Stimulated activated naive CD4-positive, alpha-beta T cell (primary cell): ENCODE results near the gene ARNT2.

ENCODE experiments used
- DNase-seq, 6 experiments: peaks; one replicate each; lab custom pipeline; 2025; lab: John Stamatoyannopoulos, UW

The ARNT2 gene

GRCh38 chr15:80517290-80517689 lies 113.1 kb downstream of the ARNT2 start:
- DNase-seq: no peak

DNA sequence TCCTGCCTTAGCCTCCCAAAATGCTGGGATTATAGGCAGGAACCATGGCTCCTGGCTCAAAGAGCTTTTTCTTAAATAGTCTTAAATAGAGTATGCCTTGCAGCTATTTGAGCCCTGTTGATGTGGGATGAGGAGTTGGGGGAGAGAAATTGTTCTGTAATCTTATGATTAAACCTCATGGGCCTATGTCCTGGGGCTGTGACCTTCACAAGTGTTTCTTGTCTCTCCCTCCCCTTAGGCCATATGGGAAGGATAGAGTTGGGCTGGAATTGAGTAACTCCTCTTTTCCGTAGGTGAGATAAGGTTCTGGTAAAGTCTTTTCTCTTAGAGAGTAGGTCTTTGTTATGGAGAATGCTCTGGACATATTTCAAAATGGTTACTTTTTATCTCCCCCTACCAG lies 114.3 kb downstream of the ARNT2 start:
- DNase-seq: no peak

DNA sequence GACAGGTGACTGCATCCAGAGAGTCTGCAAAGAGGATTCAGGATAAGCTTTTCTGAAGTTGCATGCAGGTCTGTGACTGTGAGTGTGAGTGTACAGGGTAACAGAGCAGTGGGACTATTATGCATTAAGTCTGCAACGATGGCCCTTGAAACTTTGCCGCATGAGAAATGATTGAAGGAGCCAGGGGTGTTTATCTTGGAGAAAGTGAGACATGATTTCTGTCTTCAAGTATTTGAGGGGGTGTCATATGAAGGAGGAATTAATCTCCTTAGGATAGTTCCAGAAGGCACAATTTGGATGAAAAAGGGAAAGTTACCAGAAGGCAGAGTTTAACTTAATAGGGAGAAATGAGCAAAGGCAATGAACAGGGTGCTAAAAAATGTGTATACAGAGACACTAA lies 119.6 kb downstream of the ARNT2 start:
- DNase-seq: no peak

GRCh38 chr15:80525853-80526252 lies 121.7 kb downstream of the ARNT2 start:
- DNase-seq: no peak

GRCh38 chr15:80526556-80527340 lies 122.6 kb downstream of the ARNT2 start:
- no peak for DNase-seq

- DNase-seq: no peak
These were observed 123.2 kb downstream of the ARNT2 start for GRCh38 chr15:80527406-80527805.

DNA sequence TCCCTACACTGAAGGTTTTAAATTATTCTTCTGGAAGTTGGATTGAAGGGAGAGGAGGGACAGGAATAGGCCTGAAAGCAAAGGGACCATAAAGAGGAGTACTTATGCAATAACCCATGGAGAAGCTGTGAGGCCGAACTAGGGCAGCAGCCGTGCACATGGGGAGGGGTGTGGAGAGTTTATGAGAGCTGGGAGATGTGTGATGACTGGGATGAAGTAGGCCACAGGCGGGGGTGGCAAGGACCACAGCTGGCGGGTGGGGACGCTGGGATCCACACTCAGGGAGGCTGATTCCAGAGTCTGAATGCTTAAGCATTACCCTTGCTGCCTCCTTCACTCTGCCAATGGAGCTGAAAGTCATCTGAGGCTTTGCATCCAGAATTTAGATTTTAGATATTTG lies 123.8 kb downstream of the ARNT2 start:
- no peak for DNase-seq

- DNase-seq: no peak
These were observed 126.7 kb downstream of the ARNT2 start for GRCh38 chr15:80530737-80531365.

- no peak for DNase-seq
These were observed 127.2 kb downstream of the ARNT2 start for GRCh38 chr15:80531388-80531787.

DNA sequence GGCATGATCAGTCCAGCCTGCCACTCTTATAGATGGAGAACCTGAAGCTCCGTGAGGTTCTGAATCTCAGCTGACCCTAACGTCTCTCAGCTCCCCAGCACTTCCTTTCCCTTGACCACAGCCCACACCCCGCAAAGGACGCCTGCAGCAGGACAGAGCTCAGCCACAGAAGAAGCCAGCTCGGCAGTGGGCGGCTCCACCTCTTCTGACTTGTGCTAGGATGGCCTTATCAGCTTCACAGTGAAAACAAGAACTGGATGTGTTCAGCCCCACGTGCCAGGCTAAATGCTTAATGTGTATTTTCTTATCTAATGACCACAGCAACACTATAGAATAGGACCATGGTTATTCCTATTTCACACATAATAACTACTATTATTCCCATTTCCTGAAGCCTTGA lies 127.6 kb downstream of the ARNT2 start:
- no peak for DNase-seq

DNA sequence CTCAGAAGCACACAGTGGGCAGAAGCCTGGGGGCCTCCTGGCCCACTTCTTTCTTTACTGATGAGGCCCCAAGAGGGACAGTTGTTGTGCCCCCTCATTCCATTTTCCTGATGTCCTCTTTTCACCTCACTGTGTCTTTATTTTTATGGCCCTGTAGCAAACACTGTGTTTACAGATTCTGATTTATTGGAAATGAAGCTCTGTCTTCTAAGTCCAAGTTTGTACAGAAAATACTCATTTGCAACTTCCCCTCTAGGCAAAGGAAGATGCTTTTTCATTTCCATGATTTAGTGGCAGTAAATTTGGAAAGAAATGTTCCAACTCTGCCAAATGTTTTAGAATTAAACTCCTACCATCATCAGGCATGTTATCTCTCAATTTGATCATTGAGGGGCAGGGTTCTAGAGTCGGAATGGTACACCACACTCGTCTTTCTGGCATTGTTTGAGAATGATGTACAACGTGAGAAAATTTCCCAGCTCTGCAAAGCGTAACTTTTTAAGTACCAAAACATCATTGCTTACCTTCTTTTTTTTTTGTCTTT lies 129.7 kb downstream of the ARNT2 start:
- DNase-seq: no peak

- no peak for DNase-seq
These were observed 132.0 kb downstream of the ARNT2 start for GRCh38 chr15:80536231-80536630.

DNA sequence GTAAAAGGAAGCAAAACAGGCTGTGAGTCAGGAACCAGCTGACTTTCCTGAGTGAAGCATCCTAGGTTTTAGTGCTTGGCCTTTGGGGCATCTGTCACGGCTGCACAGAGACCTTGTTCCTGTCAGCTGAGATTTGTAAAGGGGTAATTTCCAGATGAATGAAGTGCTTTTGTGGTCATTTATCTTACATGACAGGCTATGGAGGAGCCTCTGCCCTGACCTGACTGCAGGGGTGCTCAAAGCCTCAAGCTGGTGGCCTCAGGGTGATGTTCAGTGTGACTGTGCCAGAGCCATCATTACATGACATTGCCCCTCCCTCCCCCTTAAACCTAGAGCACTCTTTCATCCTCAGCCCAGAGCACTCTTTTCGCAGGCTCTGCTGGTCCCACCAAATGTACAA lies 132.5 kb downstream of the ARNT2 start:
- DNase-seq: no peak

DNA sequence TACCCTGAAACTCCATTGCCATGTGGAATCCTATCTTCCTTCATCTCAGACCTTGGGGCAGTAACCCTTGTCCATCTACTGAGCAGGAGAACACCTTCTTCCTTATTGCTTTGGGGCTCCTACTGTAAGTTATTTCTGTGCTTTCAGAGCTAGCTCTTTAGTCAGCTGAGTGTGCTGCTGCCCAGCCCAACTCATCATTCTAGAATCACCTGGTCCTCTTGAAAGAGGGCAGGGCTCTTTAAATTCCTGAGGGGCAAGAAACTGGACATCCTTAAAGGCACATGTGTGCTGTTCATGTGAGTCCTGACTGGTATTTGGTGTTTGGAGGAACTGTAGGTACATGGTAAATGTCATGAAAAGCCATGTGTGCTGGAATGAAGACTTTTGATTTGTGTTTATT lies 140.9 kb downstream of the ARNT2 start:
- no peak for DNase-seq

- no peak for DNase-seq
These were observed 143.1 kb downstream of the ARNT2 start for GRCh38 chr15:80547264-80547663.

- no peak for DNase-seq
These were observed 145.0 kb downstream of the ARNT2 start for GRCh38 chr15:80549191-80549590.

- no peak for DNase-seq
These were observed 145.5 kb downstream of the ARNT2 start for GRCh38 chr15:80549654-80550053.

DNA sequence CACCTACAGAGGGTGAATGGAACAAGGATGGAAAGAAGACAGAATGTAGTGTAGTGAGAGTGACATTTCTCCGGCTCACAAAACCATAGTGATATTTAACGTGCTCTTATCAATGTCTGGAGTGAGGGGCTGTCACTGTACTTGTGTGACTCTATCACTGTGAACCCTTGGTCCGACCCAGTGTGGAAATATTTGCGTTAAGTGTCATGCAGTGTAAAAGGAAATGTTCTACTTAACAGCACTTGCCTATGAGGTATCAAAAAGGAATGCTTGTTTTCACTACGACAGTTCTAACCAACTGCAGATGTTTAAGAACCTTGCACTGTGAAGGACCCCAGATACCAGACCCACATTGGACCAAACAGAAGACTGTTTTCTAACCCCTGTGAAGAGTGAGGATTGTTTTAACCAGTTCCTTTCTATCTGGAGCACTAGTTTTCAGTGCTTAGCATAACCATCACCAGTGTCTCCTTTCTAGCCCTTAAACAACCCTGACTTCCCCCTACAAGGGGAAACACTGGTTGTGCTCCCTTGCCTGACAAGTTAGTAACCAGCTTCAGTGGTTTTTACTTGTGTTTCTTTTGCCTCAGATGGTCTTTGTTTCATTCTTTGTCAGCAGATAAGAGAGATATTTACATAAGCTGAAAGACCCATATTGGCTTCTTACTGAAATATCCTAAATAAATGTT lies 146.2 kb downstream of the ARNT2 start:
- no peak for DNase-seq

- no peak for DNase-seq
These were observed 146.7 kb downstream of the ARNT2 start for GRCh38 chr15:80550908-80551260.

DNA sequence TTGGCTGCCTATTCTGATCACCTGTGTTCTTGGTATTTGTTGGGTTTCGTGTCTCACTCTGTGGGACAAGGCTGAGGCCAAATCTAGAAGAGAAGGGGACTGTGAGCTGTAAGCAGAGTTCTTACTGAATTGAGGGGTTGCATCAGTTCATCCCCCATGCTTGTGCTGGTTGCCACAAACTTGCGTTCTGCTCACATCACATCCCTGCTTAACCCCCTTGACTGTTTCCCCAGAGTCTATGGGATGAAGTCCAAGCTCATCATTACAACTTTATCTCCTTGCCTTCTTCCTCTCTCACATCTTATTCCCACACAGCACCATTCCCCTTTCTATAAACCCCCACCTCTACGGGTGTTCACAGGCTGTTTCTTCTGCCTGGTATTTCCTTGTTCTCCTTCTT lies 147.2 kb downstream of the ARNT2 start:
- no peak for DNase-seq

DNA sequence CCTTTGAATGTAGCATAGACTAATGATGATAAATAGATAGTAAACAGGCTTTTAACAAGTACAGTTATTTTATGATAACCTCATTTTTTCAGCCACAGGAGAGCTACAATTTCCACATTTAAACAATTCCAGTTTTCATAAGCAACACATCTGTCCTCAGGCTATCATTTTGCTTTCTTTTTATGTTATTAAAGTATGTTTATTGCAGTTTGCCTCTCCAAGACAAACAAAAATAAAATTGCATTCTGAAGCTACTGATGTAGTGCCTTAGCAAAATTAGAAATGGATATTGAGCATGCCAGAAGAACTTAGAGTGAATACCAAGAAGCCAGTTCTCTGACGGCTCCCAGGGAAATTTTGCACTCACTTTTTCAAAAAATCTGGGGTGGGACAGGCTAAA lies 150.4 kb downstream of the ARNT2 start:
- DNase-seq: no peak

DNA sequence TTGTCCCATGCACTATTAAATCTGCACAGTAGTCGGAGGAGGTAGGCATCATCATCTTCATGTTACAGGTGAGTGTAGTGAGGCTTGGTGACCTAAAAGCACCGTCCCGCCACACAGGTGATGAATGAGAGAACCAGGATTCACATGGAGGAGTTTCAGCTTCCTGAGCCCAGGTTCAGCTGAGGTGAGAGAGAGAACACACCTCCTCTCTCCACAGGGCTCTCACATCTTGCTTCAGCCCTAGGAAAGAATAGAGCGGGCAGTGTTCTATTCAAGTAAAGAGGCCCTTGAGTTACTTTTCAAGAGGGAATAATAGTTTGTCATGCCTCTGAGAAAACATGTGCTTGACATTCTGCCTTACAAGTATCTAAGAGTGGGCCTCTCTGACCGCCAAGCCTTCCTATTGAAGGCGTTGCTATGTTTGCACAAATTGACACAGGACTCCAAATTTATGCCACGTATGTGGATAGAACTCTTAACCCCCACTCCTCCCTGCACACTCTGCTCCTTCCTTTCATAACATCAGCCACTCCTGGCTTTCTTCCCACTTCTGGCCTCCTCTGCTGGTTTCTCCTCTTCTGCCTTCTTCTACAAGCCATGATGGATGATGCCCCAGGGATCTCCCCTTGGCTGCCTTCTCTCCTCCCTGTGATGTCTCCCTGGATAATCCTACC lies 152.6 kb downstream of the ARNT2 start:
- no peak for DNase-seq
